PFSK-1 (cell line): ENCODE data around the gene AP1S1.

Source experiments
- POLR2AphosphoS5 ChIP-seq: IDR thresholded peaks from 2 replicates; pipeline ENCODE4 v1.6.1; 2012; ENCODE audit warnings: low read depth, mild to moderate bottlenecking, control low read depth, low read length, moderate library complexity
- SIN3A ChIP-seq: IDR thresholded peaks from 2 replicates; pipeline ENCODE4 v1.6.1; 2012; ENCODE audit warnings: mild to moderate bottlenecking, low read length, moderate library complexity, borderline replicate concordance; ENCODE audit not compliant: insufficient read depth
- TAF1 ChIP-seq: IDR thresholded peaks from 2 replicates; pipeline ENCODE4 v1.6.1; 2012; ENCODE audit warnings: low read length, control low read depth, borderline replicate concordance; ENCODE audit not compliant: insufficient read depth

DNA sequence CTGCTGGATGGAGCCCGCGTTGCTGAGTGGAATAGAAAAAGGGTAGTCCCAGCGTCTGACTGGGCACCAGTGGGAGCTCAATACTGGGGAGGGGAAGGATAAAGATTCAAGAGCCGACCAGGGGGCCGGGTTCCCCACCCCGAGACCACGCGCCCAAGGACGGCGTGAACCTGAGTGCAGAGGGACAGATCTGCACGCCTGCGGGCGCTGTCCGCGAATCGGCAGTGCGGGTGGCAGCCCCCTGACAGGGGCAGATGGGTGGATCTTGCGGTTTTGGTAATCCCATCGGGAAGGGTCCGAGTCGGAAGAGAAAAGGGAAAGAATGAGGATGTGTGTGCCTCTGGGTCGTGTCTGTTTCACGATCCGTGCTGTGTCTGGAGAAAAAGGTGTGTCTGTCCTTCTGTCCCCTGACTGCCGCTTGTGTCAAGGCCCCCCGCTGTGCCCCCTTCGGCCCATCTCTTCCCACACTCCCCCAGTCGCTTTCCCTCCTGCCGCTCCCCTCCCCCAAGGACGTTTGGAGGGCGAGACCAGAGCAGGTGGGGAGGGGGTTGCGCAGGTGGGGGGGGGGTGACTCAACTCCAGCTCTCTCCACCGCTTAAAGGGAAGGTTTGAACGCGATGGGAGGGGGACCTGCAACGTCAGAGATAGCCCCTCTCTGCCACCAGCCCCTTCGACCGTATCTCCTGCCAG, 11.8 kb downstream of the AP1S1 start:
- TF ChIP-seq SIN3A (peak; percentile 26; the same call in 1 of the 2 replicates), TAF1 (0 out of 2 replicates have a peak, but pooled peaks have one; percentile 30), POLR2AphosphoS5 (peak; percentile 64; the same call in 1 of the 2 replicates)
